ENCODE measurements around the gene CFHR2. TPM values are rescaled to one million over a fixed set of nuclear protein-coding genes. Genes with fewer than 3 reads are reported as not detected.
"Not testable (repeated sequence)": the region's sequence is repeated elsewhere in the genome, so short reads cannot be mapped to it uniquely, and the experiment has no call there.

Gene CFHR2
- not detected for total RNA-seq
- long read RNA-seq, donor 1, result 0 reads
- long read RNA-seq, donor 2, result 0 reads

- DNase-seq; ATAC-seq; H3K36me3 ChIP-seq (ENCODE audit: low read depth); H3K4me1 ChIP-seq (ENCODE audit: low read depth); H3K4me3 ChIP-seq; H3K9me3 ChIP-seq; intact Hi-C loops (cut with DNase I, micrococcal nuclease): not testable (repeated sequence)
These were observed at the start of gene CFHR2 for GRCh38 chr1:196943568-196943967. Gene CFHR2, plus strand, starts transcription at chr1:196943738. Its CDS starts 143 bp downstream, at chr1:196943881.

- Histone ChIP-seq H3K4me1 (ENCODE audit: low read depth) (no peaks in the 10 kb centered on the region), H3K4me3 (no peak overlapping the region), H3K9me3 (no peaks in the 10 kb centered on the region), H3K36me3 (ENCODE audit: low read depth) (no peaks in the 10 kb centered on the region)
- ATAC-seq (no peak), DNase-seq (no peak)
- no peak for TF ChIP-seq CTCF (IDR thresholded peaks at IDR 0.05)
- intact Hi-C loops (cut with DNase I, micrococcal nuclease), result no loop called here
These were observed 47.2 kb upstream of the CFHR2 start for GRCh38 chr1:196896355-196896754.

GRCh38 chr1:196897158-196897828 lies 46.2 kb upstream of the CFHR2 start:
- Histone ChIP-seq H3K4me1 (ENCODE audit: low read depth) (no peaks in the 10 kb centered on the region), H3K4me3 (no peak overlapping the region), H3K9me3 (no peaks in the 10 kb centered on the region), H3K36me3 (ENCODE audit: low read depth) (no peaks in the 10 kb centered on the region)
- TF ChIP-seq CTCF (IDR thresholded peaks at IDR 0.05), result no peak
- no peak for ATAC-seq
- DNase-seq, result no peak
- intact Hi-C loops (cut with DNase I, micrococcal nuclease), result no loop called here

- no peaks in the 10 kb centered on the region for H3K4me1 ChIP-seq (ENCODE audit: low read depth)
- no peak overlapping the region for H3K4me3 ChIP-seq
- H3K9me3 ChIP-seq, result no peaks in the 10 kb centered on the region
- H3K36me3 ChIP-seq (ENCODE audit: low read depth), result no peaks in the 10 kb centered on the region
- TF ChIP-seq CTCF (IDR thresholded peaks at IDR 0.05), result no peak
- intact Hi-C loops (cut with DNase I, micrococcal nuclease), result no loop called here
- ATAC-seq (no peak), DNase-seq (no peak)
These were observed 41.2 kb upstream of the CFHR2 start for GRCh38 chr1:196902344-196902743.

- TF ChIP-seq CTCF (IDR thresholded peaks at IDR 0.05), result no peak
- no peak for DNase-seq
- Histone ChIP-seq H3K9me3 (no peaks in the 10 kb centered on the region), H3K36me3 (ENCODE audit: low read depth) (no peaks in the 10 kb centered on the region), H3K4me3 (no peak overlapping the region), H3K4me1 (ENCODE audit: low read depth) (no peaks in the 10 kb centered on the region)
- no peak for ATAC-seq
- intact Hi-C loops (cut with DNase I, micrococcal nuclease), result no loop called here
These were observed 33.3 kb upstream of the CFHR2 start for GRCh38 chr1:196910215-196910614.

- H3K36me3 ChIP-seq (ENCODE audit: low read depth); DNase-seq; ATAC-seq; H3K4me3 ChIP-seq; H3K9me3 ChIP-seq; H3K4me1 ChIP-seq (ENCODE audit: low read depth); intact Hi-C loops (cut with DNase I, micrococcal nuclease): not testable (repeated sequence)
These were observed 31.3 kb upstream of the CFHR2 start for GRCh38 chr1:196912283-196912682.

GRCh38 chr1:196926839-196927238 lies 16.7 kb upstream of the CFHR2 start:
- H3K9me3 ChIP-seq; H3K36me3 ChIP-seq (ENCODE audit: low read depth); H3K4me1 ChIP-seq (ENCODE audit: low read depth); H3K4me3 ChIP-seq; DNase-seq; ATAC-seq; intact Hi-C loops (cut with DNase I, micrococcal nuclease): not testable (repeated sequence)

GRCh38 chr1:196932853-196933252 lies 10.7 kb upstream of the CFHR2 start:
- H3K4me3 ChIP-seq; intact Hi-C loops (cut with DNase I, micrococcal nuclease); ATAC-seq: not testable (repeated sequence)

More at GRCh38 chr1:196932853-196933252, 10.7 kb upstream of the CFHR2 start:
- H3K4me1 ChIP-seq (ENCODE audit: low read depth); H3K36me3 ChIP-seq (ENCODE audit: low read depth); DNase-seq; H3K9me3 ChIP-seq: not testable (repeated sequence)

Data from mucosa of descending colon (tissue), 3 donors.